HEK293T (cell line): ENCODE results near the gene TBC1D24.

ENCODE experiments used
- HDGF ChIP-seq: fragments of 450-650 bp; IDR thresholded peaks from 2 replicates; pipeline ENCODE4 v1.6.1; 2017; ENCODE audit warnings: antibody characterized with exemption, borderline replicate concordance
- SP1 ChIP-seq: fragments of 450-650 bp; IDR thresholded peaks from 2 replicates; pipeline ENCODE4 v1.6.1; 2017

- TF ChIP-seq SP1, result no peak
- TF ChIP-seq HDGF, result no peak
These were observed 12.6 kb downstream of the TBC1D24 start for GRCh38 chr16:2487517-2487842.
